Testis (tissue), 3 donors: Measurements from ENCODE around the gene PCP2. TPM values are rescaled to one million over a fixed set of nuclear protein-coding genes. Genes with fewer than 3 reads are reported as not detected.
A peak's percentile ranks its signal among the peaks of the same experiment; 100 is the strongest.

ENCODE experiments used
- DNase-seq: peaks from one replicate; pipeline ENCODE4 v3.0.0-alpha.2; 2019
- H3K27ac ChIP-seq, 2 donors: fragments of 200-600 bp; sonication (generic); one replicate each; pipeline ENCODE4 v1.5.1; 2019
- H3K27me3 ChIP-seq: fragments of 200-600 bp; sonication (generic); one replicate; pipeline ENCODE4 v1.5.1; 2019
- H3K36me3 ChIP-seq: fragments of 200-600 bp; sonication (generic); one replicate; pipeline ENCODE4 v1.5.1; 2017; ENCODE audit warnings: low read depth; ENCODE audit errors: missing control alignments
- H3K4me1 ChIP-seq: fragments of 200-600 bp; sonication (generic); one replicate; pipeline ENCODE4 v1.5.1; 2019
- H3K4me3 ChIP-seq, 2 donors: fragments of 200-600 bp; sonication (generic); one replicate each; pipeline ENCODE4 v1.5.1; 2017 to 2019
- H3K9me3 ChIP-seq: fragments of 200-600 bp; sonication (generic); one replicate; pipeline ENCODE4 v1.5.1; 2017
- POLR2A ChIP-seq: fragments of 450-650 bp; IDR thresholded peaks from one replicate; pipeline ENCODE4 v1.6.1; 2017; ENCODE audit warnings: antibody characterized with exemption, mild to moderate bottlenecking, moderate library complexity
- WGBS, 2 donors: methylation state at CpG; one replicate each; pipeline ENCODE4 v1.1.5; 2018; 5-methylcytosine and 5-hydroxymethylcytosine counted together
- intact Hi-C: fragments of 100-400 bp; cut with DNase I; formaldehyde crosslinking; loops from one replicate; pipeline ENCODE4 v1.15.1; 2023; ENCODE audit warnings: low total_unique reads
- polyA plus RNA-seq: library from polyadenylated mRNA; stranded (reverse); fragments of 350-450 nt; fragmentation: Illumina TruSeq; extraction: RNeasy Lipid Tissue Mini Kit (QIAGEN cat#74804); gene quantifications from one replicate; pipeline ENCODE4 v1.2.3, GENCODE V29; 2014; ENCODE audit warnings: low read depth, low replicate concordance; ENCODE audit not compliant: insufficient read depth
- total RNA-seq, 2 donors: library from RNA; depleted of rRNA; stranded (reverse); fragments of >200 nt; gene quantifications; one replicate each; pipeline ENCODE4 v1.2.3, GENCODE V29; 2016
- TF ChIP-seq, protein P1 (sequence below), 3 experiments: fragments of 450-650 bp in 2 of 3; fragments of 200-600 bp in 1 of 3; sonication (generic) in 1 of 3; IDR thresholded peaks; one replicate each; pipeline ENCODE4 v1.5.1; 2016 to 2019; ENCODE audit warnings: antibody characterized with exemption in 3 of 3, mild to moderate bottlenecking in 2 of 3, moderate library complexity in 1 of 3

PCP2 gene
- total and polyA plus RNA-seq, 3 donors from 2014 or later = 38.2 to 164 (median 130) TPM

- no peak overlapping the region for H3K4me3 ChIP-seq
- no peaks in the 10 kb centered on the region for H3K27me3 ChIP-seq
- WGBS, 2 donors = 47 to 60% methylated on average over 6 of the region's 6 CpGs
Measured at GRCh38 chr19:7635670-7636069, 2.2 kb upstream of the PCP2 start.

GRCh38 chr19:7632340-7633203 is 947 bp downstream of the PCP2 start:
- peaks cover 20% of the 10 kb centered on the region for H3K4me1 ChIP-seq
- 86 to 89% methylated on average over 11 to 40 of the region's 40 CpGs for WGBS, 2 donors
- no peaks in the 10 kb centered on the region for H3K9me3 ChIP-seq
- H3K4me3 ChIP-seq = no peak overlapping the region
- DNase-seq = no peak
- no peak overlapping the region for H3K27ac ChIP-seq
- no peaks in the 10 kb centered on the region for H3K27me3 ChIP-seq
- TF ChIP-seq, protein P1, sequence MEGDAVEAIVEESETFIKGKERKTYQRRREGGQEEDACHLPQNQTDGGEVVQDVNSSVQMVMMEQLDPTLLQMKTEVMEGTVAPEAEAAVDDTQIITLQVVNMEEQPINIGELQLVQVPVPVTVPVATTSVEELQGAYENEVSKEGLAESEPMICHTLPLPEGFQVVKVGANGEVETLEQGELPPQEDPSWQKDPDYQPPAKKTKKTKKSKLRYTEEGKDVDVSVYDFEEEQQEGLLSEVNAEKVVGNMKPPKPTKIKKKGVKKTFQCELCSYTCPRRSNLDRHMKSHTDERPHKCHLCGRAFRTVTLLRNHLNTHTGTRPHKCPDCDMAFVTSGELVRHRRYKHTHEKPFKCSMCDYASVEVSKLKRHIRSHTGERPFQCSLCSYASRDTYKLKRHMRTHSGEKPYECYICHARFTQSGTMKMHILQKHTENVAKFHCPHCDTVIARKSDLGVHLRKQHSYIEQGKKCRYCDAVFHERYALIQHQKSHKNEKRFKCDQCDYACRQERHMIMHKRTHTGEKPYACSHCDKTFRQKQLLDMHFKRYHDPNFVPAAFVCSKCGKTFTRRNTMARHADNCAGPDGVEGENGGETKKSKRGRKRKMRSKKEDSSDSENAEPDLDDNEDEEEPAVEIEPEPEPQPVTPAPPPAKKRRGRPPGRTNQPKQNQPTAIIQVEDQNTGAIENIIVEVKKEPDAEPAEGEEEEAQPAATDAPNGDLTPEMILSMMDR (IDR thresholded peaks at IDR 0.05) = no peak
- no peak for TF ChIP-seq POLR2A
- intact Hi-C loops = no loop called here
- no peaks in the 10 kb centered on the region for H3K36me3 ChIP-seq

More at GRCh38 chr19:7635670-7636069, 2.2 kb upstream of the PCP2 start:
- TF ChIP-seq POLR2A = no peak
- TF ChIP-seq, protein P1 (IDR thresholded peaks at IDR 0.05) = no peak
- Histone ChIP-seq H3K36me3 (no peaks in the 10 kb centered on the region), H3K4me1 (peaks cover 2% of the 10 kb centered on the region), H3K27ac (no peak overlapping the region), H3K9me3 (no peaks in the 10 kb centered on the region)
- no peak for DNase-seq
- intact Hi-C loops = no loop called here

- DNase-seq = no peak
- H3K4me3 ChIP-seq = no peak overlapping the region
- intact Hi-C loops = no loop called here
- no peaks in the 10 kb centered on the region for H3K27me3 ChIP-seq
- H3K36me3 ChIP-seq = no peaks in the 10 kb centered on the region
- 84 to 91% methylated on average over 12 of the region's 12 CpGs for WGBS, 2 donors
- H3K9me3 ChIP-seq = no peaks in the 10 kb centered on the region
- no peak for TF ChIP-seq POLR2A
- TF ChIP-seq, protein P1 (IDR thresholded peaks at IDR 0.05) = no peak
- peaks cover 20% of the 10 kb centered on the region for H3K4me1 ChIP-seq
- no peak overlapping the region for H3K27ac ChIP-seq
Measured at GRCh38 chr19:7631577-7631976, 1.9 kb downstream of the PCP2 start.

DNA sequence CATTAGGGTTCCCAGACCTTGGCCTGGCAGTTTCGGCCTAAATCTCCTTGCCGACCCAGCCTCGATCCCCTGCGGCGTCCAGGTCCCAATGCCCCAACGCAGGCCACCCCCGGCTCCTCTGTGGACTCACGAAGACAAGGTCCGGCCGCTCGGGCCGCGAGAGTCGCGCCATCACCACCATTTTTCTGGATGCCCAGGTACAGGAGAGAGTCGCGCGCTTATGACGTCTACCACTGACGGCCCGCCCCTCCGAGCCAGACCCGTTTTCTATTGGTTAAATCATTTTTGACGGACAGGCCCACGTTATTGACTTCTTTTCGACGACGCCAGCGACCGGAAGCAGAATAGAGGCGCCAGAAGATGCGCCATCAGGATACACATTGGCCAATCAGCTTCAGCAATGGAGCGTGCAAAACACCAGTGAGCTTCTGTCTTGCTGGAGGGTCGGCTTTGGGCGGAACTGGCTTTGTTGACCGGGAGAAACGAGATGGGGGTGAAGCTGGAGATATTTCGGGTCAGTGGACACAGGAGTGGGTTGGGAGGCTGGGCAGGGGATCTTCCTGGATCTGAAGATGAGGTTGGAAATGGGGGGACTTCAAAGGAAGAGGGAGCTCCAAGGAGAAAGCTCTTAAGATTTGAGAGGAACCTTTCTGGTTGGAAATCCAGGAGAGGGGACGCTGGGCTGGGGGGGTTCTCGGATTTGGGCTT is 4.0 kb downstream of the PCP2 start, which contains the start of the genes PET100 and XAB2:
Gene PET100, plus strand, starts transcription at position 447 of the 708 bp plus-strand sequence. Its CDS starts 41 bp downstream, at position 488.
Gene XAB2, minus strand, starts transcription at position 199 of the 708 bp plus-strand sequence. Its CDS starts 18 bp downstream, at position 181.
- Histone ChIP-seq H3K27me3 (no peaks in the 10 kb centered on the region), H3K9me3 (no peaks in the 10 kb centered on the region), H3K4me3 (peak within 1 kb of the TSS; percentile 75 to 85), H3K4me1 (peaks cover 20% of the 10 kb centered on the region), H3K36me3 (no peaks in the 10 kb centered on the region), H3K27ac (peak within 1 kb of the TSS; percentile 69 to 77)
- DNase-seq = peak; percentile 99
- intact Hi-C loops = no loop called here
- no peak for TF ChIP-seq POLR2A
- TF ChIP-seq, protein P1 (IDR thresholded peaks at IDR 0.05) = no peak
- WGBS, 2 donors = 0% methylated on average over 33 to 40 of the region's 40 CpGs
